SU-DHL-6 (cell line): ENCODE results near the gene RELN.

Experiments
- CTCF ChIP-seq: fragments of 200-600 bp; sonication (generic); IDR thresholded peaks from one replicate; pipeline ENCODE4 v1.5.1; 2017; ENCODE audit warnings: antibody characterized with exemption, mild to moderate bottlenecking, low read length, moderate library complexity; ENCODE audit not compliant: insufficient read depth, poor library complexity, severe bottlenecking
- EZH2phosphoT487 ChIP-seq: fragments of 200-600 bp; sonication (generic), shearing (Covaris generic); conservative IDR thresholded peaks from 2 replicates; pipeline ENCODE4 v1.6.1; 2018; ENCODE audit warnings: mild to moderate bottlenecking, antibody characterized with exemption, low read length, moderate library complexity, mixed read lengths

- TF ChIP-seq CTCF (no peak), EZH2phosphoT487 (no peak)
These were observed 502.0 kb downstream of the RELN start for GRCh38 chr7:103487419-103487818.
